Hindlimb muscle (tissue), 1 donor: ENCODE data around the gene NR1I3. TPM values are rescaled to one million over a fixed set of nuclear protein-coding genes. Genes with fewer than 3 reads are reported as not detected.
"Not testable (repeated sequence)": the region's sequence is repeated elsewhere in the genome, so short reads cannot be mapped to it uniquely, and the experiment has no call there.

ENCODE experiments used
- DNase-seq: peaks from one replicate; pipeline ENCODE4 v3.0.0-alpha.2; 2013
- polyA plus RNA-seq: library from polyadenylated mRNA; unstranded; fragments of 120-200 nt; gene quantifications from one replicate; pipeline ENCODE4 v1.2.1, GENCODE V29; 2013; ENCODE audit not compliant: insufficient read length

NR1I3 gene
- polyA plus RNA-seq: 1.1 TPM

DNA sequence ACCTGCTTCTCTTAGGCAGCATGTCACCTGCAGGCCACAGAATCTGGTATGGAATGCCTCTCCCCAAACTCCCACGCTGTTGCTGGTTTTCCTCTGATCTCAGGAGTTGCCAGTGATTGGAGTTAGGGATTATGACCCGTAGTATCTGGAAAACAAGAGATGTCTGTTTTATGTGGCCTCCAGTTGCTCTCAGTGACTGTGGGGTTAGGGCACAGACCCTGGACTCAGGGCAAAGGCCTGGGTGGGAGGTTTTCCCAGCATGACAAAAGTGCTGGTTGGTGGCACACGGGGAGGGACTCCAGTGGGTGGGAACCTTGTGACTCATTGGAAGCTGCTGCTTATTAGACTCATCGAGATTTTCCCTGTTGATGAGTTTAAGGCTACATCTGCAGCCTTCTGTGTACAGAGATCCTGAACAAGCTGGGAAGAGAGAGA, at the start of gene NR1I3:
NR1I3 (minus strand) TSS at position 165 of the 435 bp plus-strand sequence. CDS start 1,638 bp downstream, outside the sequence.
- DNase-seq: no peak

DNA sequence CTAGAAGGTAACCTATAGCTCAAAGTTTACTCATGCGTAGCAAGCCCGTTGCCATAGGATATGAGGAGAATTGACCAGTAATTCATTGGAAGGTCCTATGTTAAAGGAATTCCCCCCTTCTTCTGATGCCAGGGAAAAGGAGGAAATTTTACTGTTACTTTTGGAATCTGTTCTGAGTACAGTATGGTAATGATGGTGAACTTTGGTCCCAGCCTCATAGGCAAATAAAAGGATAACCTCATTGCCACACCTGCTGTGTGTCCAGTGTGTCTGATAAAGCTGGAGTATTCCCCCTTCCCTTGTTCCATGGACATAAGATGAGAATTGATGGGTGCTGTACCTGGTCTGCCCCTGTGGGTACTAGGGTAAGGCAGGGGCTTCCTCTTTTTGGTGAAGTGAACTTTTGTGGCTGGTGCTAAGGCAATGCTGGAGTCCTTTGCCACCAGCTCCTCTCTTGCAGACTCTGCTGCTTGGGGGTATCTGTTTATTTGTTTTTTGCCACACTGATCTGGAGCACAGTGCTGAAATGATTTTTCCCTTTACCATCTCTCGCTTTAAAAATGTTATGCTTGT, 49.6 kb upstream of the NR1I3 start:
- no peak for DNase-seq

DNA sequence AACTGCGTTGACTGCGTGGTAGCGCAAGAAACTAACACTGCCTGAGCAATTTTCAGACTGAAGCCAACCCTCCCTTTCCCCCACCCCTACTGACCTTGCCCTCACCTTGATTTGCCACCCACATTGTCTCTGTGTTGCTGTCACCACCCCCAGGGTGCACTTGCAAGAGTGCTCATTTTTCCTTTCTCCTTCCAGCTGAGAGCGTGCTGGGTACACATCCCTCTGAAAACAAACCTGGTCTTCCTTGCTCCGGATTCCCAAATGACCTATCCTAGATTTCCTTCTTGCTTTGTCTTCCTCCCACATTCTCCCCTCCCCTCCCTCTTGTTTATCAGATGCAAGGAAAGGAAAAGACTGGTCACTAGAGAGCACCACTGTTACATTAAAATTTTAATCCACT, 47.5 kb upstream of the NR1I3 start:
- no peak for DNase-seq

GRCh38 chr1:161285113-161285512, 47.1 kb upstream of the NR1I3 start:
- DNase-seq: no peak

- no peak for DNase-seq
Measured at GRCh38 chr1:161282991-161283390, 45.0 kb upstream of the NR1I3 start.

DNA sequence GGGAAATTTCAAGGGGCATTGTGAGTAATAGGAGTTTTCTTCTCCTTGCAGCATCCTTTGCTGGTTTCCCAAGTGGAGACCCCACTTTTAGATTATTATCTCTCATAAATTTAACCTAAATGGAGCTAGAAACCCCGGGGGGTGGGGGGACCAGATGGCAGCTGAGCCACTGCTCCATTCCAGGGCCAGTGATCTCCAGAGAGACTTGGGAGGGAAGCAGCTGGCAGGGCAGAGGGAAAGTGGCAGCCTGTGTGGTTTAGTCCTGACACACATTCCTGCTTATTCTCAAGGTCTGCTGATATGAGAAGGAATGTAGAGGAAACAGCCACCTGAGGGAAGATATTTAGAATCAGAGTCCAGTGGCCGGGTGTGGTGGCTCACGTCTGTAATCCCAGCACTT, 36.9 kb upstream of the NR1I3 start:
- no peak for DNase-seq

- no peak for DNase-seq
Measured at GRCh38 chr1:161273402-161273801, 35.4 kb upstream of the NR1I3 start.

DNA sequence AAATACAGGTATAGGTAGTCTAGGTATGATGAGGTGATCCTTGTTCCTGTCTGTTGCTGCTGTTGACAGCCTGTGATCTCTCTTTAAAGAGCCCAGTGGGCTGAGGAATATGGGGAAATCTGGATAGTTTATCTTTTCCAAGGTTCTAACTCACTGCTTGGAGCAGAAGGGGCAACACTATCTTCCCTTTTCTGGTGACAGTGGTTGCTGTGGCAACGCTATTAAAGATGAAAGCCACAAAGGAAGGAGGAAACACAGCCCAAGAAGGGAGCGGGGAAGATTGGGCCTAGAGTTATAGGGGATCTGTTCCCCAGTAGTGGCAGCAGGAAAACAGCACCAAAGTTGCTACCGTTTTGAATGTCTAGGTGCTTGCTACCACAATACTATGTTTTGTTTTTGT, 29.3 kb upstream of the NR1I3 start:
- no peak for DNase-seq

- no peak for DNase-seq
Measured at GRCh38 chr1:161266836-161267235, 28.8 kb upstream of the NR1I3 start.

DNA sequence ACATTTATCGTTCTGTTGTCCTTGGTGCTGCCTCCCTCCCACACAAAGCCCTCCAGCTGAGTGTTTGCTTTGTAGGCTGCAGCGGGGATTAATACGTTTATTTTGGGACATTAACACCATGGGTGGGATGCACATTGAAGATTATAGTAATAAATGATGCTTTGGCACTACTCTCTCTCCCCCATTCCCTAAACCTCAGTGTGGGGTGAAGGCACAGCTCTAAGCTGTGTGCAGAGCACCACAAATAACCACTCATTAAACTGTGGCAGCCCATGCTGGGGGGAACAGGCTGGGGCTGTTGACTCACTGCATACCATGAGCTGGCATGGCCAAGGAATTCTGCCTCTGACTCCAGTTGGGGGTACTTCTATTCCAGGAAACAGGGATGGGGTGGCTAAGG, 28.2 kb upstream of the NR1I3 start:
- no peak for DNase-seq

DNA sequence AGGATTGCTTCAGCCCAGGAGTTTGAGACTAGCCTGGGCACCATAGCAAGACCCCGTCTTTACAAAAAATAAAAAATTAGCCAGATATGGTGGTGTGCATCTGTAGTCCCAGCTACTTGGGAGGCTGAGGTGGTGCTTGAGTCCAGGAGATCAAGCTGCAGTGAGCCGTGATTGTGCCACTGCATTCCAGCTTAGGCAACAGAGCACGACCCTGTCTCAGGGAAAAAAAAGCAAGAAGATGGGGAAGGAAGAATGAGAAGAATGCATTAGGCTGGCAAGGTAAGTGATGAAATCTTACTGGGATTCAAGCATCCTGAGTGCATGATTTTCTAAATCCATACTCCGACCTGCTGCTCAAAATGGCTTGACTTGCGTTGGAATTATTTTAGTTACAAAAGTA, 27.3 kb upstream of the NR1I3 start:
- DNase-seq: no peak

DNA sequence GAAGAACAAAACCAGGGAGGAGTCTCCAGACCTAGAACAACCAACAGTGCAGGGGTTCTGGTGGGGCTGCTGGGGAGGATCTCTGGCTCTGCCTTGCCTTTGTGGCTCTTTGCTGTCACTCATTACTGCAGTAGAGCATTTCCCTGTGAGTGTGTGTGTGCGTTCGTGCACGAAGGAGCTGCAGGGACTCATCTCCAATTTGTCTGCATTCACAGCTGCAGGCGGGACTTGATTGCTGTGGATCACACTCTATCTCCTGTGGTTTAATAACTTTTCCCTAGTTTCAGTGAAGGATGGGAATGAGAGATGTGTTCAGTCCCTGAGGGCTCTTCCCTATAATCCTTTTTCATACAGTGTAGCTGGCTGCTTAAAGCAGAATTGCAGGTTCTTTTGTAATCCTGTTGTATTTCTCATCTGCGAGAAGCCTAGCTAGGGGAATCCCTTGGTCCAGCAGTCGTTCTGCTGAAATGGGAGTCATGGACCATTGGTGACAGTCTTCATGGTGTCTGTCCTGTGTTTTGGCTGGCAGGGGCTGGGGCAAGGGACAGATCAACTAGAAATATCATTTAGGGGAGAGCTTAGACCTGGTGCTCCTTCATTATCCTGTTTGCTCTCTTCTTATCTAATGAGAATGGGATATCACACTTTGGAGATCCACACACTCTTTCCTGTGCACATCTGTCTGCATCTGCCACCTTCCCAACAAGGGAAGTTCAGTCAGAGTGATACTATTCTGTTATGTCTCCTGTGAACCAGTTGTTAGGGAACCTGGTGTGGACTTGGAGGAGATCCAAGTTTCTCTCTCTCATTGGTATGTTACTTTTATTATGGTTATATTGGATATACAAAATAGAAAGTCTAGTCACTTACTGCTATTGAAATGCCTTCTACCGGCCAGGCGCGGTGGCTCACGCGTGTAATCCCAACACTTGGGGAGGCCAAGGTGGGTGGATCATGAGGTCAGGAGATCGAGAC, 23.5 kb upstream of the NR1I3 start:
- no peak for DNase-seq

DNA sequence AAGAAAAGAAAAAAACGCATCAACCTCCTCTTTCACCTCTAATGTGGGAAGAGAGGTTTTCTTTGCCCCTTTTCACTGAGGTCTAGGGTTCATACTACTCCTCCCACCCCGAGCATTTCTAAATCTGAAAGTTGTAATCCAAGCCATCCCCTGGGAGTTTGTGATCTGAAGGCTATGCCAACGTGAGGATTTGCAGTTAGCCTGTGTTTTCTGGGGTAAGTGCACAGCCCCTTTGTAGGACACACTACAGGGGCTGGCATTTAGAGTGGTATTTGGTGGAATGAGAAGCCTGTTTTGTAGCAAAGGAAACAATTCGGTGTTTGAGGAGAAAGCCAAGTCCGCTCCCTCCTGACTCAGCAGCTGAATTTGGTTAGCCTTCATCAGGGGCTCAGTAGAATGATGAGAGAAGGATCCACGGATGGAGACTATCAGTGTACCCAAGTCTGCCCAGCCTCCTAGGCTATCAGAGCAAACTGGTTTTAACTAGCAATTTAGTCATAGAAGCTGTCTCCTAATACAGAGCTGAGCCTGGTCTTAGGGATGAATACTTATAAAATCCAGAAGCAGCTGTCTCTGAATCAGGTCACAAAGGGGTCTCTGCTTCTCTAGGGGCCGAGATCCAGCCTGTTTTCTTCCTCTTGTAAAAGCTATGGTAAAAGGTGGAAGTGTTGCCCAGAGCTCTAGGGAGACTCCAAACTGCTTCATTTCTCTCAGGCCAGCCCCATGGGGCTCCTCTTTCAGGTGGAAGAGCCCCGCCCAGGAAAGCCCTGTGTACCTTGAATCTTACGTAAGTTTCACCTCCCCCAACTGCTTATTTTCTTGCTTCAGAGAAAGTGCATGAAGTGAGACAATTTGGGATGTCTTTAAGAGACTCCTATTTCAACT, 22.6 kb upstream of the NR1I3 start:
- no peak for DNase-seq

- no peak for DNase-seq
Measured at GRCh38 chr1:161259765-161260164, 21.8 kb upstream of the NR1I3 start.

DNA sequence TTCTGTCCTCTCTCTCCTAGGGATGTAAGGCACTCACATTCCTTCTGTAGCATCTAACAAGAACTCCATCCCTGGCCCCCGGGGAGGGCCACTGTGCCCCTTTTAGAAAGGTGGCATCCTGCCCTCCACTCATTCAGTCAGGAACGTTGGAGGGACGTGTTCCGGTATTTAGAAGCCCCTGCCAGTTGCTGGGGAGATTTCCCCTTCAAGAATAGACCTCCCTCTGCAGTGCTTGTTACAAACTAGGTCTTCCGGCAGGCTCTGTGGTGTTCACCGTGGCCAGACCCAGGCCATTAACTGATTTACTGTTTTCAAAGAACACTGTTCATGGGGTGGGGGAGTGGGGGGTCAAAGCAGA, 21.3 kb upstream of the NR1I3 start:
- no peak for DNase-seq

- DNase-seq: no peak
Measured at GRCh38 chr1:161258439-161259344, 20.7 kb upstream of the NR1I3 start, which contains the start of gene PCP4L1. PCP4L1 (plus strand) TSS chr1:161258745; CDS start chr1:161258975, 230 bp downstream.

- DNase-seq: not testable (repeated sequence)
Measured at GRCh38 chr1:161257109-161257508, 19.1 kb upstream of the NR1I3 start.

- not testable (repeated sequence) for DNase-seq
Measured at GRCh38 chr1:161255955-161256520, 18.0 kb upstream of the NR1I3 start.

- not testable (repeated sequence) for DNase-seq
Measured at GRCh38 chr1:161255302-161255701, 17.3 kb upstream of the NR1I3 start.

DNA sequence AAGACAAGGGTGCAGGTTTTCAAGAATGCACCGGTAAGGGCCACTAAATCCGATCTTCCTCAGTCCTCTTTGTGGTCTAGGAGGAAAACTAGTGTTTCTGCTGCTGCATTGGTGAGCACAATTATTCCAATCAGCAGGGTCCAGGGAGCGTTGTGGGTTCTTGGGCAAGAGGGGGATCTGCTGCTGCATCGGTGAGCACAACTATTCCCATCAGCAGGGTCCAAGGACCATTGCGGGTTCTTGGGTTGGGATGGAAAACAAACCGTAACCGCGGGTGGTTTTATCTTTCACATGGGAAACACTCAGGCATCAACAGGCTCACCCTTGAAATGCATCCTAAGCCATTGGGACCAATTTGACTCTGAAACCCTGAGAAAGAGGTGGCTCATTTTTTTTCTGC, 13.6 kb upstream of the NR1I3 start:
- no peak for DNase-seq

DNA sequence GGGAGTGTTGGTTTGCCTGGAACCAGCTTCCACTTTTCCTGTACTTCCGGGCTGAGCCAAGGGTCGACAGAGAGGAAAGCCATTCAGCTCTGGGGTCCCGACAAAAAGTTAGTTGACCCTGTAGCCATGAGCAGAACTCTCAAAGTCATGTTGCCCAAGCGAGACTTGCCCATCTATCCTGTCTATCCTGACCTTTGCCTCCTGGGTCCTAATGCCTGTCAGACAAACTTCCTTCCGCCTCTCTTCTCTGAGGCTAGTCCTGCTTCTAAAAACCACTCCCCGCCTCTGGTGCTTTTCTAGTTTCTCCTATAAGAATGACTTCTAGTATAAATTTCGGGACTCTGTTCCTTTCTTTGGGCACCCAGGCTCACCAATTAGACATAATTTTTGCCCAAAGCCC, 12.8 kb upstream of the NR1I3 start:
- no peak for DNase-seq
